Measurements from ENCODE around the gene APLP1.
"Not testable (repeated sequence)": the region's sequence is repeated elsewhere in the genome, so short reads cannot be mapped to it uniquely, and the experiment has no call there.

DNA sequence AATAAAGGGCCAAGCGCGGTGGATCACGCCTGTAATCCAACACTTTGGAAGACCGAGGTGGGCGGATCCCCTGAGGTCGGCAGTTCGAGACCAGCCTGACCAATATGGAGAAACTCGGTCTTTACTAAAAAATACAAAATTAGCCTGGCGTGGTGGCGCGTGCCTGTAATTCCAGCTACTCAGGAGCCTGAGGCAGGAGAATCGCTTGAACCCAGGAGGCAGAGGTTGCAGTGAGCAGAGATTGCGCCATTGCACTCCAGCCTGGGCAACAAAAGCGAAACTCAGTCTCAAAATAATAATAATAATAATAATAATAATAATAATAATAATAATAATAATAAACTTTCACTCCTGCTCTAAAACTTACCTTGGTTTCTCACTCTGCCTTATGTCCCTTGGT, 42.0 kb downstream of the APLP1 start:
- TF ChIP-seq, protein P1, sequence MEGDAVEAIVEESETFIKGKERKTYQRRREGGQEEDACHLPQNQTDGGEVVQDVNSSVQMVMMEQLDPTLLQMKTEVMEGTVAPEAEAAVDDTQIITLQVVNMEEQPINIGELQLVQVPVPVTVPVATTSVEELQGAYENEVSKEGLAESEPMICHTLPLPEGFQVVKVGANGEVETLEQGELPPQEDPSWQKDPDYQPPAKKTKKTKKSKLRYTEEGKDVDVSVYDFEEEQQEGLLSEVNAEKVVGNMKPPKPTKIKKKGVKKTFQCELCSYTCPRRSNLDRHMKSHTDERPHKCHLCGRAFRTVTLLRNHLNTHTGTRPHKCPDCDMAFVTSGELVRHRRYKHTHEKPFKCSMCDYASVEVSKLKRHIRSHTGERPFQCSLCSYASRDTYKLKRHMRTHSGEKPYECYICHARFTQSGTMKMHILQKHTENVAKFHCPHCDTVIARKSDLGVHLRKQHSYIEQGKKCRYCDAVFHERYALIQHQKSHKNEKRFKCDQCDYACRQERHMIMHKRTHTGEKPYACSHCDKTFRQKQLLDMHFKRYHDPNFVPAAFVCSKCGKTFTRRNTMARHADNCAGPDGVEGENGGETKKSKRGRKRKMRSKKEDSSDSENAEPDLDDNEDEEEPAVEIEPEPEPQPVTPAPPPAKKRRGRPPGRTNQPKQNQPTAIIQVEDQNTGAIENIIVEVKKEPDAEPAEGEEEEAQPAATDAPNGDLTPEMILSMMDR (IDR thresholded peaks at IDR 0.05; ENCODE audit: low read length): not testable (repeated sequence)
- TF ChIP-seq EZH2 (optimal IDR thresholded peaks at IDR 0.05; ENCODE audit: low read depth, low read length): not testable (repeated sequence)
